ENCODE measurements around the gene SLC38A8.

SLC38A8 gene

GRCh38 chr16:83989300-83989699 lies 53.3 kb downstream of the SLC38A8 start:
- no peak overlapping the region for H2AFZ ChIP-seq (ENCODE audit: low read depth)
- H3K79me2 ChIP-seq (ENCODE audit: insufficient read depth, low read depth) = no peaks in the 10 kb centered on the region
- H4K20me1 ChIP-seq (ENCODE audit: insufficient read depth) = no peaks in the 10 kb centered on the region

GRCh38 chr16:83983491-83983890 lies 59.1 kb downstream of the SLC38A8 start:
- H3K4me1 ChIP-seq (ENCODE audit: low read depth, poor library complexity, severe bottlenecking) = no peaks in the 10 kb centered on the region
- H3K27ac ChIP-seq = no peak overlapping the region
- H2AFZ ChIP-seq (ENCODE audit: low read depth) = no peak overlapping the region
- no peak overlapping the region for H3K4me3 ChIP-seq (IDR thresholded peaks at IDR 0.05; ENCODE audit: insufficient read depth, low read depth, low read length)
- H3K27me3 ChIP-seq (ENCODE audit: insufficient read depth, low read depth) = no peaks in the 10 kb centered on the region; the same call in 1 of the 2 replicates
- H3K79me2 ChIP-seq (ENCODE audit: insufficient read depth, low read depth) = no peaks in the 10 kb centered on the region
- no peaks in the 10 kb centered on the region for H4K20me1 ChIP-seq (ENCODE audit: insufficient read depth)
- H3K36me3 ChIP-seq (ENCODE audit: insufficient read depth) = no peaks in the 10 kb centered on the region
- no peak for TF ChIP-seq CTCF (conservative IDR thresholded peaks at IDR 0.05; ENCODE audit: low read depth, low read length)
- H3K4me2 ChIP-seq = no peak overlapping the region
- no peak overlapping the region for H3K9ac ChIP-seq

More at GRCh38 chr16:83989300-83989699, 53.3 kb downstream of the SLC38A8 start:
- no peak overlapping the region for H3K4me3 ChIP-seq (IDR thresholded peaks at IDR 0.05; ENCODE audit: insufficient read depth, low read depth, low read length)
- H3K4me2 ChIP-seq = no peak overlapping the region
- H3K4me1 ChIP-seq (ENCODE audit: low read depth, poor library complexity, severe bottlenecking) = no peaks in the 10 kb centered on the region
- H3K36me3 ChIP-seq (ENCODE audit: insufficient read depth) = no peaks in the 10 kb centered on the region
- no peak for TF ChIP-seq CTCF (conservative IDR thresholded peaks at IDR 0.05; ENCODE audit: low read depth, low read length)
- H3K27me3 ChIP-seq (ENCODE audit: insufficient read depth, low read depth) = peaks cover 3% of the 10 kb centered on the region; the same call in 1 of the 2 replicates
- H3K9ac ChIP-seq = no peak overlapping the region
- H3K27ac ChIP-seq = no peak overlapping the region

DNA sequence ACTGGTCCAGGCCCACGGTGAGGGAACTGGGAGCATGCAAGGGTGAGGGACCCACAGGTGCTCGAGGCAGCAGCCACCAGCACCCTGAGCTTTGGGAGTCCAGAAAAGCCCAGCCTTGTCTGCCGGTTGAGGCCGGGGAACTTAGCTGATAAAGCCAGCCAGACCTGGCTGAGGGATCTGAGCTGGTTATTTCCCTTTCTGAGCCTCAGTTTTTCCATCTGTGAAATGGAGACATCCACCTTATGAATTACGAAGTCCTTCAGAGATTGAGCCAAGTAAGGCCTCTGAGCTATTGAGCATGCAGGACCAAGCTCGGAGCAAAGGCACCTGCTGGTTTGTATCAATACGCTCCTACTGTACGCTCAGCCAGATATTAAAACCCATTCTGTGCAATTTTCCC lies 60.8 kb downstream of the SLC38A8 start:
- no peak for TF ChIP-seq CTCF (conservative IDR thresholded peaks at IDR 0.05; ENCODE audit: low read depth, low read length)
- Histone ChIP-seq H3K27ac (no peak overlapping the region), H3K36me3 (ENCODE audit: insufficient read depth) (no peaks in the 10 kb centered on the region), H3K27me3 (ENCODE audit: insufficient read depth, low read depth) (no peaks in the 10 kb centered on the region; the same call in 1 of the 2 replicates), H4K20me1 (ENCODE audit: insufficient read depth) (no peaks in the 10 kb centered on the region), H3K4me2 (no peak overlapping the region), H2AFZ (ENCODE audit: low read depth) (no peak overlapping the region), H3K4me1 (ENCODE audit: low read depth, poor library complexity, severe bottlenecking) (no peaks in the 10 kb centered on the region), H3K79me2 (ENCODE audit: insufficient read depth, low read depth) (no peaks in the 10 kb centered on the region), H3K4me3 (IDR thresholded peaks at IDR 0.05; ENCODE audit: insufficient read depth, low read depth, low read length) (no peak overlapping the region), H3K9ac (no peak overlapping the region)

DNA sequence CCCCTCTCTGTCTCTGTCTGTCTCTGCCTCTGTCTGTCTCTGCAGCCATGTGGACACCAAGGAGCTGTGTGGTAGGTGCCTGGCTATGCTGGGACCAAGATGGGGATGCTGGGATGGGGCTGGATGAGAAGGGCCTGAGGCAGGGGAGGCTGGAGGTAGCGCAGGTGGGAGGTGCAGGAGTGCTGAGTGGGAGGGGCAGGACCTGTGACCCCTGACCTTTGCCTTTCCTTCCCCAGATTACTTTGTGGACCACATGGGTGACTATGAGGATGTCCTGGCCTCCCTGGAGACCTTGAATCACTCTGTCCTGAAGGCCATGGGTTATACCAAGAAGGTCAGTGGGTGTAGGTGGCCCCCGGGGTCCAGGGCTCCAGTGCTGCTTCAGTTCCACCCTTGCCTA lies 61.8 kb downstream of the SLC38A8 start:
- H3K4me1 ChIP-seq (ENCODE audit: low read depth, poor library complexity, severe bottlenecking) = no peaks in the 10 kb centered on the region
- H3K27me3 ChIP-seq (ENCODE audit: insufficient read depth, low read depth) = peaks cover 2% of the 10 kb centered on the region; the same call in 1 of the 2 replicates
- H3K4me3 ChIP-seq (IDR thresholded peaks at IDR 0.05; ENCODE audit: insufficient read depth, low read depth, low read length) = no peak overlapping the region
- no peak overlapping the region for H3K4me2 ChIP-seq
- H3K79me2 ChIP-seq (ENCODE audit: insufficient read depth, low read depth) = no peaks in the 10 kb centered on the region
- no peak overlapping the region for H3K27ac ChIP-seq
- H3K36me3 ChIP-seq (ENCODE audit: insufficient read depth) = no peaks in the 10 kb centered on the region
- H3K9ac ChIP-seq = no peak overlapping the region
- no peak for TF ChIP-seq CTCF (conservative IDR thresholded peaks at IDR 0.05; ENCODE audit: low read depth, low read length)
- H2AFZ ChIP-seq (ENCODE audit: low read depth) = no peak overlapping the region
- H4K20me1 ChIP-seq (ENCODE audit: insufficient read depth) = no peaks in the 10 kb centered on the region
